Parathyroid adenoma (tissue), 2 donors: Measurements from ENCODE around the gene SDR42E2.

Source experiments
- H2AFZ ChIP-seq: fragments of 300-600 bp; sonication (generic); one replicate; pipeline ENCODE4 v1.7.0; 2017; ENCODE audit warnings: antibody characterized with exemption, mild to moderate bottlenecking
- H3K27ac ChIP-seq: fragments of 300-600 bp; sonication (generic); one replicate; pipeline ENCODE4 v1.7.0; 2017
- H3K27me3 ChIP-seq: fragments of 300-600 bp; sonication (generic); one replicate; pipeline ENCODE4 v1.7.0; 2017; ENCODE audit warnings: low read length; ENCODE audit not compliant: control insufficient read depth, insufficient read depth
- H3K36me3 ChIP-seq: fragments of 300-600 bp; sonication (generic); one replicate; pipeline ENCODE4 v1.7.0; 2017; ENCODE audit warnings: low read length; ENCODE audit not compliant: control insufficient read depth, insufficient read depth
- H3K4me1 ChIP-seq: fragments of 300-600 bp; sonication (generic); one replicate; pipeline ENCODE4 v1.7.0; 2017; ENCODE audit warnings: control low read depth
- H3K4me2 ChIP-seq: fragments of 300-600 bp; sonication (generic); one replicate; pipeline ENCODE4 v1.7.0; 2017; ENCODE audit warnings: low read length
- H3K4me3 ChIP-seq: fragments of 300-600 bp; sonication (generic); one replicate; pipeline ENCODE4 v1.7.0; 2017; ENCODE audit warnings: low read depth, low read length
- H3K79me2 ChIP-seq: fragments of 300-600 bp; sonication (generic); one replicate; pipeline ENCODE4 v1.7.0; 2017; ENCODE audit warnings: control low read depth
- H3K9ac ChIP-seq: fragments of 300-600 bp; sonication (generic); one replicate; pipeline ENCODE4 v1.7.0; 2017; ENCODE audit warnings: mild to moderate bottlenecking
- H3K9me3 ChIP-seq: fragments of 300-600 bp; sonication (generic); one replicate; pipeline ENCODE4 v1.7.0; 2017; ENCODE audit warnings: low read length; ENCODE audit not compliant: control insufficient read depth
- CTCF ChIP-seq: fragments of 300-600 bp; sonication (generic); IDR thresholded peaks from one replicate; pipeline ENCODE4 v1.7.0; 2017; ENCODE audit warnings: antibody characterized with exemption, mild to moderate bottlenecking
- donor health status: primary hyperparathyroidism.

The SDR42E2 gene

GRCh38 chr16:22210854-22211253, 48.5 kb downstream of the SDR42E2 start:
- H3K27me3 ChIP-seq, result no peaks in the 10 kb centered on the region
- H3K4me2 ChIP-seq, result no peak overlapping the region
- H3K36me3 ChIP-seq, result no peaks in the 10 kb centered on the region
- H3K4me1 ChIP-seq, result no peaks in the 10 kb centered on the region
- H3K9me3 ChIP-seq, result no peaks in the 10 kb centered on the region
- H3K4me3 ChIP-seq, result no peak overlapping the region
- H3K9ac ChIP-seq, result no peak overlapping the region
- H3K27ac ChIP-seq, result no peak overlapping the region
- no peak overlapping the region for H2AFZ ChIP-seq
- TF ChIP-seq CTCF, result no peak
- peaks cover 9% of the 10 kb centered on the region for H3K79me2 ChIP-seq

GRCh38 chr16:22213236-22213635, 50.9 kb downstream of the SDR42E2 start:
- Histone ChIP-seq H3K4me1 (no peaks in the 10 kb centered on the region), H3K9me3 (no peaks in the 10 kb centered on the region), H3K27ac (no peak overlapping the region), H3K27me3 (no peaks in the 10 kb centered on the region), H3K9ac (no peak overlapping the region), H2AFZ (no peak overlapping the region), H3K4me2 (no peak overlapping the region), H3K79me2 (no peaks in the 10 kb centered on the region), H3K4me3 (no peak overlapping the region), H3K36me3 (no peaks in the 10 kb centered on the region)
- TF ChIP-seq CTCF, result no peak

GRCh38 chr16:22213801-22214200, 51.5 kb downstream of the SDR42E2 start:
- no peak overlapping the region for H3K4me2 ChIP-seq
- H3K9me3 ChIP-seq, result no peaks in the 10 kb centered on the region
- H3K4me3 ChIP-seq, result no peak overlapping the region
- H3K27me3 ChIP-seq, result no peaks in the 10 kb centered on the region
- H3K36me3 ChIP-seq, result no peaks in the 10 kb centered on the region
- no peak overlapping the region for H3K9ac ChIP-seq
- no peak for TF ChIP-seq CTCF
- H3K79me2 ChIP-seq, result no peaks in the 10 kb centered on the region
- H3K4me1 ChIP-seq, result no peaks in the 10 kb centered on the region
- no peak overlapping the region for H2AFZ ChIP-seq
- no peak overlapping the region for H3K27ac ChIP-seq

- no peak for TF ChIP-seq CTCF
- Histone ChIP-seq H3K79me2 (no peaks in the 10 kb centered on the region), H3K9me3 (no peaks in the 10 kb centered on the region), H3K4me3 (no peak overlapping the region), H3K4me1 (no peaks in the 10 kb centered on the region), H3K9ac (no peak overlapping the region), H3K36me3 (no peaks in the 10 kb centered on the region), H3K27me3 (no peaks in the 10 kb centered on the region), H2AFZ (no peak overlapping the region), H3K27ac (no peak overlapping the region), H3K4me2 (no peak overlapping the region)
Observed at GRCh38 chr16:22214402-22214801, 52.1 kb downstream of the SDR42E2 start.

GRCh38 chr16:22214889-22215288, 52.6 kb downstream of the SDR42E2 start:
- no peak overlapping the region for H3K9ac ChIP-seq
- H3K4me3 ChIP-seq, result no peak overlapping the region
- no peak overlapping the region for H3K4me2 ChIP-seq
- H3K9me3 ChIP-seq, result no peaks in the 10 kb centered on the region
- no peak for TF ChIP-seq CTCF
- H2AFZ ChIP-seq, result no peak overlapping the region
- H3K79me2 ChIP-seq, result no peaks in the 10 kb centered on the region
- H3K27ac ChIP-seq, result no peak overlapping the region
- no peaks in the 10 kb centered on the region for H3K4me1 ChIP-seq
- no peaks in the 10 kb centered on the region for H3K27me3 ChIP-seq
- no peaks in the 10 kb centered on the region for H3K36me3 ChIP-seq
